GM18951 (cell line): ENCODE results near the gene EIF3CL.
"Not testable (repeated sequence)": the region's sequence is repeated elsewhere in the genome, so short reads cannot be mapped to it uniquely, and the experiment has no call there.

Source experiments
- in situ Hi-C: fragments of 300-500 bp; cut with MboI; formaldehyde crosslinking; loops from one replicate; pipeline ENCODE4 v1.12.0; 2022; ENCODE audit warnings: low sequenced_read_pairs, mixed read lengths, inconsistent platforms; ENCODE audit not compliant: unreplicated experiment

The EIF3CL gene

DNA sequence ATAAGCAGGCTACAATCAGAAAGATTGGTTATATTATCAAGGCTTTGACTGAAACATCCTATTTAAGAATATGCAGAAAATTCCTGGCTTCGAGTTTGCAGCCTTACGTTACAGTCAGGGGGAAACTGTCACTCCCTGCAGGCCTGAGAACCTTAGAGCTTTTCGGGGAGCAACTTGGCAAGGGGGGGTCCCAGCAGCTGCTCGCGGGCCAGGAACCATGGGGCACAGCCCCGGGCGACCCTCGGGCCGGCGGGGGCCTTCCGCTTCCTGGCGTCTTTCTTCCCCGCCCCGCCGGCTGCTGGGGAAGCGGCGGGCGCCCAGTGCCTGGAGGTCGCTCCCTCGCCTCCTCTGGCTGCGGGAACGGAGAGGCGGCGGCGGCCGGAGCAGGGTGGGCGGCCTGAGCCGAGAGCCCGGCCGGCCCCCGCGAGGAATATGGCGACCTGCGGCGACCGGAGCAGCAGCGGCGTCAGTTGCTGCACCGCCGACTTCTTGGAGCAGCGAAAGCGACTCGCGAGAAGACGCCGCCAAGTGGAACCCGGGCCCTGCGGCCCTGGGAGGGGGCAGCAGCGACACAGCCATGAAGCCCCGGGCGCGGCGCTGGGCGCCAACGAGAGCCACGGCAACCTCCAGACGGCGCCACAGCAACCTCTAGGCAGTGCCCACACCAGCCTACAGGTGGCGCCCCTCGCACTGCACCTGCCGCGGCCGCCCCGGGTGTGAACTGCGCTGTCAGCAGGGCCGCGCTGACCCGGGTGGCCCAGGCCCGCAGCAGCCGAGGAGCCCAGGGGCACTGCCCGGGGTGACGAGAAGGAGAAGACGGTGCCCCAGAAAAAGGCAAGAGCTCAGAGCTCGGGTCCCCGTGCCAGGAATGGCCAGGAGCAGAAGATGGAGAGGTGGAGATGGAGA lies 39.1 kb downstream of the EIF3CL start:
- in situ Hi-C loops = not testable (repeated sequence)

GRCh38 chr16:28363408-28363807 lies 40.2 kb downstream of the EIF3CL start, which contains the start of gene NPIPB6:
TSS of gene NPIPB6 (minus strand) at chr16:28363508. CDS start at chr16:28362822, 686 bp downstream.
- in situ Hi-C loops = not testable (repeated sequence)

DNA sequence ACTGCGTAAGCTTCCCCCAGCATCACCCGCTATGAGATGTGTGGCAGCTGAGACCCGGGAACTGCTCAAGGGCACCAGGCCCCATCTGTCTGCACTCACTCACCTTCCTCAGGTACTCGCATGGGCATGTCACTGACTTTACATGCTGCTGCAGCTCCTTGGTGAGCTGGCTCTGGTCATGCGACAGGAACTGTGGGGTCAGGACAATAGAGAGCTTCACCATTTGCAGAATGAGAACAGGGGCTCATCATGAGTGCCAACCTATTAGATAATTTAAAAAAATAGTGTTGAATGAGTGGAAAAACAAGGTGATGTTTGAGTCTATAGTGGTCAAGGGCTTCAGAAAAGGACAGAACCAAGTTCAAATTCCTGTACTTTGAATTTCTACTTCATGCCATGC lies 41.0 kb downstream of the EIF3CL start:
- in situ Hi-C loops = not testable (repeated sequence)

DNA sequence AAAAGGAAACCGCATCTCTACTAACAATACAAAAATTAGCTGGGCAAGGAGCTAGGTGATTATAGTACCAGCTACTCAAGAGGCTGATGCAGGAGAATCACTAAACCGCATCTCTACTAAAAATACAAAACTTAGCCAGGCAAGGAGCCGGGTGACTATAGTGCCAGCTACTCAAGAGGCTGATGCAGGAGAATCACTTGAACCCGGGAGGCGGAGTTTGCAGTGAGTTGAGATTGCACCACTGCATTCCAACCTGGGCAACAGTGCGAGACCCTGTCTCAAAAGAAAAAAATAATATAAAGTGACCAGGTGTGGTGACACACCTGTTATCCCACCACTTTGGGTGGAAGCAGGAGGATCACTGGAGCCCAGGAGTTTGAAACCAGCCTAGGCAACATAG lies 65.4 kb downstream of the EIF3CL start:
- in situ Hi-C loops = not testable (repeated sequence)

- in situ Hi-C loops = not testable (repeated sequence)
Observed at GRCh38 chr16:28336940-28337710, 66.5 kb downstream of the EIF3CL start.

DNA sequence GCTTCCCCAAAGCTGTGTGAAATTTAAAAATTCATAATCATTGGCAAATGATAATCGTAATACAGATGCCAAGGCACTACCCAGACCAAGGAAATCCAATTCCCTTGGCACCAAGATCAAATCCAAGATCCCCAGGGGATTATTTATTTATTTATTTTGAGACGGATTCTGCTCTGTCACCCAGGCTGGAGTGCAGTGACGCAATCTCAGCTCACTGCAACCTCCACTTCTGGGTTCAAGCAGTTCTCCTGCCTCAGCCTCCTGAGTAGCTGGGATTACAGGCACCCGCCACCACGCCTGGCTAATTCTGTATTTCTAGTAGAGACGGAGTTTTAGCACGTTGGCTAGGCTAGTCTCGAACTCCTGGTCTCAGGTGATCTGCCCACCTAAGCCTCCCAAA lies 68.0 kb downstream of the EIF3CL start:
- in situ Hi-C loops = not testable (repeated sequence)

- in situ Hi-C loops = not testable (repeated sequence)
Observed at GRCh38 chr16:28332632-28333031, 71.0 kb downstream of the EIF3CL start.

GRCh38 chr16:28330981-28331380 lies 72.7 kb downstream of the EIF3CL start:
- in situ Hi-C loops = not testable (repeated sequence)

DNA sequence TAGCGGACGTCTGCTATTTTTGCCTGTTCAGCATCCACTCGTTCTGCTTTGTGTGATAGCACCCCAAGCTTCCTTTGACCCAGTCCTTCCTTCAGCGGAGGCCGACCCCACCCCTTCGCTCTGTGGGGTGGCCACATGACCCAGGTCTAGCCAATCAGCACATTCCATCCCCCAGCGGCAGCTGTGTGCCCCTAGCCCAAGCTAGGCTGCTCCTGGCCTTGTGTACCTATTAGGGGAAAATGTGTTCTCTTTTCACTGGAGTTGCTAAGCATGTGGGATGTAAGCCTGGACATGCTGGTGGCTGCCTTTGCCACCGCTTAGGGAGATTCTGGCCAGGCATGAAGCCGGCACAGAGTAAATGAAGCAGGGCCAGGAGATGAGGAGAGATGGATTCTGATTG lies 73.4 kb downstream of the EIF3CL start:
- in situ Hi-C loops = not testable (repeated sequence)
